ENCODE results near the gene COL27A1. TPM values are rescaled to one million over a fixed set of nuclear protein-coding genes. Genes with fewer than 3 reads are reported as not detected.

The COL27A1 gene
- total and polyA plus RNA-seq, 2 donors (not counting 3 experiments of a cell fraction or from before 2014, with no cell fraction given), result 14.7 to 49.1 TPM

DNA sequence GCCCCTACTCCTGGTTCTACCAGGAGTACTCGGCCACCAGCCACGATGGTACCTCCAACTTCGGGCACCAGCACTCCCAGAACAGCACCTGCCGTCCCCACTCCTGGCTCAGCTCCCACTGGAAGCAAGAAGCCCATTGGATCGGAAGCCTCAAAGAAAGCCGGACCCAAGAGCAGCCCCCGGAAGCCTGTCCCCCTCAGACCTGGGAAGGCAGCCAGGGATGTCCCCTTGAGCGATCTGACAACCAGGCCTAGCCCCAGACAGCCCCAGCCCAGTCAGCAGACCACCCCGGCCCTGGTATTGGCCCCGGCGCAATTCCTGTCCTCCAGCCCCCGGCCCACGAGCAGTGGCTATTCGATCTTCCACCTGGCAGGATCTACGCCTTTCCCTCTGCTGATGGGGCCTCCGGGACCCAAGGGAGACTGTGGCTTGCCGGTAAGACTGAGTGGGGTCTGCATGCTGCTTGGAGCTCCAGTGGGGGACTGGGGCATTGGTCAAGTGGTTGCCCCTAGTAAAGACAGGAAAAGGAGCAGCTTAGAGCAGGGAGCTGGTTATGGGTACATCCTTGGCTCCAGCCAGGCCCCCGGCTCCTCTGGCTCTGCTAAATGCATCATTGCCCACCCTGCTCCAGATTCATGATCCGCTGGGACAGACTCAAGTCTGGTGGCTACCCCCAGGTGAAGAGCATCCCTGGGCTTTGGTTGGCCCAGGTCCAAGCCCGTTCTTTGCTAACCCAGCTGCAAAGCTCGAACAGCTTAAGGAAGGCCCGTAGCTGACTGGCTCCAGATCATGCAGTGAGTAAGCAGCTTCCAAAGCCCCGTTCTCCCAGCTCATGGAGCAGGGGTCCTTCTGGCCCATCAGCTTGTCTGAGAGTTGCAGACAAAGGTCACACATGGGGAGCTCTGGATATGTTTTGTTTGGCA, 14.0 kb downstream of the COL27A1 start:
- Histone ChIP-seq H3K27ac (ENCODE audit: insufficient read depth, low read depth, low read length) (no peak overlapping the region), H3K79me2 (ENCODE audit: control insufficient read depth, insufficient read depth, low read length) (peaks cover 4% of the 10 kb centered on the region), H3K9ac (replicated peaks; ENCODE audit: extremely low read depth, insufficient read depth, low read length) (no peak overlapping the region), H4K20me1 (replicated peaks; ENCODE audit: control insufficient read depth, extremely low read depth, insufficient read depth, low read length) (no peaks in the 10 kb centered on the region), H2AFZ (ENCODE audit: low read depth, low read length) (no peak overlapping the region), H3K27me3 (ENCODE audit: control insufficient read depth in 2 of 2, insufficient read depth in 2 of 2, low read length in 2 of 2) (no peaks in the 10 kb centered on the region), H3K36me3 (ENCODE audit: control insufficient read depth in 2 of 2, extremely low read depth in 1 of 2, insufficient read depth in 2 of 2, low read length in 2 of 2) (peaks cover 0 to 7% of the 10 kb centered on the region in 2 experiments), H3K9me1 (replicated peaks; ENCODE audit: control insufficient read depth, extremely low read depth, insufficient read depth, low read length) (no peaks in the 10 kb centered on the region), H3K4me1 (ENCODE audit: control insufficient read depth, extremely low read depth, insufficient read depth, low read length) (peaks cover 2% of the 10 kb centered on the region), H3K4me3 (replicated peaks in 1 of 3; ENCODE audit: insufficient read depth in 1 of 3, low read depth in 1 of 3, low read length in 3 of 3) (no peak overlapping the region), H3K4me2 (ENCODE audit: insufficient read depth, low read length) (no peak overlapping the region), H3K9me3 (replicated peaks; ENCODE audit: control insufficient read depth, insufficient read depth, low read length) (no peaks in the 10 kb centered on the region)
- DNase-seq (ENCODE audit: low read depth, low spot score), result no peak
- dilution Hi-C loops (cut with MboI; ENCODE audit: extremely low pct_ligation_motif_present, low sequenced_read_pairs), result no loop called here
- intact Hi-C loops (cut with micrococcal nuclease), result no loop called here
- ChIA-PET POLR2A (no interaction called here), CTCF (interaction anchor here (1.1 to 1.5 kb wide), 2 partner anchors 18 to 122 kb away, joined by 3 read pairs; no protein-coding TSS in a partner anchor)
- TF ChIP-seq POLR2A (IDR thresholded peaks at IDR 0.05; ENCODE audit: low read depth, low read length) (no peak), GATA2 (IDR thresholded peaks at IDR 0.05; ENCODE audit: insufficient read depth, insufficient read length, low read depth, low read length) (no peak)
- TF ChIP-seq, protein P1, sequence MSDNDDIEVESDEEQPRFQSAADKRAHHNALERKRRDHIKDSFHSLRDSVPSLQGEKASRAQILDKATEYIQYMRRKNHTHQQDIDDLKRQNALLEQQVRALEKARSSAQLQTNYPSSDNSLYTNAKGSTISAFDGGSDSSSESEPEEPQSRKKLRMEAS (IDR thresholded peaks at IDR 0.05; ENCODE audit: insufficient read depth, insufficient read length), result no peak
- BruUV-seq (replicated peaks), result no TSS peak
- FAIRE-seq, result no peak

DNA sequence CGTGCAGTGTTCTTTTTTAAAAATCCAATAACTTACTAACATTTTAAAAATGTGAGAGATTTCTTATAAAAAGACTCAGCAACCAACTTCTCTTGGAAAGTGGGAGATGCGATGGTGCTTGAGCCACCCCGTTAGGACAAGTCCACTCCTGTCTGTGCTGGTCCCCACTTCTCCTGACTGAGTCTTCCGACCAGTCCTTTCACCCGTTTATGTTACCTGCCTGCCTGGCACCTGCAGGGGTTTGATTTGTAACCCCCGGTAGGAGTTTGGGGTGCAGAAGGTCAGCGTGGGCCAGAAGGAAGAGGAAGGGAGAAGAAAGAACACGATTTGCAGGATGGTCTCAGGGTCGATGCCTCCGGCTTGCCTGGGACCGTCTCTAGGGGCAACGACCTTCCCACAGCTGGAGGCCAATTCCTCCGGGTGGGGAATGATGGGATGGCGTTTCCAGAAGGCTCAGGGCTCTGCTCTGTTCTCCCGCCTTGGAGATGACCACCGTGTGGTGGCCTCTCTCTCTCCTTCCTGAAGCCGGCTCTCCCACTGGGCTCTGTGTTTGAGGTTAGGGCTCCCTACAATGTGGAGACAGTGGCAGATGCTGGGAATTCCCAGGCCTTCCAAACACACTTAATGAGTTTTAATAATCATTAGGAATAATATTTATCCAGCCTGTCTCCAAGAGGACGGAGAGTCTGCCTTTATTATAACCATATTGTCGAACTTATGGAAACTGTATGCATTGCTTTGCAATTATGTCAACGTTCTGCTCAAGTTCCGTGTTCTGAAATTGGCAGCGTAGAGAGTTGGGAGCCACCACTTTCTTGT, 14.8 kb downstream of the COL27A1 start:
- Histone ChIP-seq H3K9me3 (replicated peaks; ENCODE audit: control insufficient read depth, insufficient read depth, low read length) (no peaks in the 10 kb centered on the region), H3K4me1 (ENCODE audit: control insufficient read depth, extremely low read depth, insufficient read depth, low read length) (peaks cover 2% of the 10 kb centered on the region), H2AFZ (ENCODE audit: low read depth, low read length) (no peak overlapping the region), H3K36me3 (ENCODE audit: control insufficient read depth in 2 of 2, extremely low read depth in 1 of 2, insufficient read depth in 2 of 2, low read length in 2 of 2) (peaks cover 0 to 7% of the 10 kb centered on the region in 2 experiments), H3K4me3 (replicated peaks in 1 of 3; ENCODE audit: insufficient read depth in 1 of 3, low read depth in 1 of 3, low read length in 3 of 3) (no peak overlapping the region), H3K9me1 (replicated peaks; ENCODE audit: control insufficient read depth, extremely low read depth, insufficient read depth, low read length) (no peaks in the 10 kb centered on the region), H3K27ac (ENCODE audit: insufficient read depth, low read depth, low read length) (no peak overlapping the region), H3K9ac (replicated peaks; ENCODE audit: extremely low read depth, insufficient read depth, low read length) (no peak overlapping the region), H4K20me1 (replicated peaks; ENCODE audit: control insufficient read depth, extremely low read depth, insufficient read depth, low read length) (no peaks in the 10 kb centered on the region), H3K4me2 (ENCODE audit: insufficient read depth, low read length) (no peak overlapping the region), H3K27me3 (ENCODE audit: control insufficient read depth in 2 of 2, insufficient read depth in 2 of 2, low read length in 2 of 2) (no peaks in the 10 kb centered on the region), H3K79me2 (ENCODE audit: control insufficient read depth, insufficient read depth, low read length) (peaks cover 3% of the 10 kb centered on the region)
- BruUV-seq (replicated peaks), result no TSS peak
- TF ChIP-seq, protein P1 (IDR thresholded peaks at IDR 0.05; ENCODE audit: insufficient read depth, insufficient read length), result no peak
- TF ChIP-seq EZH2 (IDR thresholded peaks at IDR 0.05; ENCODE audit: borderline replicate concordance, low read depth, low read length, severe bottlenecking) (no peak), POLR2A (IDR thresholded peaks at IDR 0.05; ENCODE audit: low read depth, low read length) (no peak), GATA2 (IDR thresholded peaks at IDR 0.05; ENCODE audit: insufficient read depth, insufficient read length, low read depth, low read length) (no peak), POLR2AphosphoS5 (IDR thresholded peaks at IDR 0.05; ENCODE audit: insufficient read depth, low read depth, low read length) (no peak), JUN (IDR thresholded peaks at IDR 0.05; ENCODE audit: borderline replicate concordance, insufficient read depth, insufficient read length, low read depth) (no peak), FOS (IDR thresholded peaks at IDR 0.05; ENCODE audit: borderline replicate concordance, insufficient read depth, low read length) (no peak), MYC (IDR thresholded peaks at IDR 0.05; ENCODE audit: low read depth, low read length) (no peak)
- TF ChIP-seq, protein P2, sequence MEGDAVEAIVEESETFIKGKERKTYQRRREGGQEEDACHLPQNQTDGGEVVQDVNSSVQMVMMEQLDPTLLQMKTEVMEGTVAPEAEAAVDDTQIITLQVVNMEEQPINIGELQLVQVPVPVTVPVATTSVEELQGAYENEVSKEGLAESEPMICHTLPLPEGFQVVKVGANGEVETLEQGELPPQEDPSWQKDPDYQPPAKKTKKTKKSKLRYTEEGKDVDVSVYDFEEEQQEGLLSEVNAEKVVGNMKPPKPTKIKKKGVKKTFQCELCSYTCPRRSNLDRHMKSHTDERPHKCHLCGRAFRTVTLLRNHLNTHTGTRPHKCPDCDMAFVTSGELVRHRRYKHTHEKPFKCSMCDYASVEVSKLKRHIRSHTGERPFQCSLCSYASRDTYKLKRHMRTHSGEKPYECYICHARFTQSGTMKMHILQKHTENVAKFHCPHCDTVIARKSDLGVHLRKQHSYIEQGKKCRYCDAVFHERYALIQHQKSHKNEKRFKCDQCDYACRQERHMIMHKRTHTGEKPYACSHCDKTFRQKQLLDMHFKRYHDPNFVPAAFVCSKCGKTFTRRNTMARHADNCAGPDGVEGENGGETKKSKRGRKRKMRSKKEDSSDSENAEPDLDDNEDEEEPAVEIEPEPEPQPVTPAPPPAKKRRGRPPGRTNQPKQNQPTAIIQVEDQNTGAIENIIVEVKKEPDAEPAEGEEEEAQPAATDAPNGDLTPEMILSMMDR (IDR thresholded peaks at IDR 0.05; ENCODE audit: extremely low read depth in 1 of 2, insufficient read depth in 1 of 2, low read depth in 1 of 2, low read length in 2 of 2), result no peak
- POLR2A ChIA-PET, result no interaction called here
- intact Hi-C loops (cut with micrococcal nuclease), result no loop called here
- dilution Hi-C loops (cut with MboI; ENCODE audit: extremely low pct_ligation_motif_present, low sequenced_read_pairs), result no loop called here
- DNase-seq (ENCODE audit: low read depth, low spot score) (no peak), FAIRE-seq (no peak)
- CTCF ChIA-PET, result interaction anchor here (1.1 to 1.5 kb wide), 2 partner anchors 17 to 121 kb away, joined by 3 read pairs; no protein-coding TSS in a partner anchor

Measured in endothelial cell of umbilical vein (primary cell).